HFFc6 (cell line): ENCODE data around the gene IFI27. TPM values are rescaled to one million over a fixed set of nuclear protein-coding genes. Genes with fewer than 3 reads are reported as not detected.

ENCODE experiments used
- DNase-seq: peaks from one replicate; pipeline ENCODE4 v3.0.0-alpha.2; 2018
- H3K27ac Mint-ChIP-seq: 2 replicates; pipeline ENCODE4 v1.8.0; 2020; ENCODE audit warnings: mild to moderate bottlenecking, mixed read lengths
- H3K27me3 Mint-ChIP-seq: 2 replicates; pipeline ENCODE4 v1.8.0; 2021; ENCODE audit warnings: mild to moderate bottlenecking, moderate library complexity, mixed read lengths; ENCODE audit not compliant: insufficient read depth
- H3K36me3 Mint-ChIP-seq: 2 replicates; pipeline ENCODE4 v1.8.0; 2021; ENCODE audit warnings: low read depth, mixed read lengths
- H3K4me1 Mint-ChIP-seq: 2 replicates; pipeline ENCODE4 v1.8.0; 2020; ENCODE audit warnings: low read depth, mixed read lengths
- H3K4me3 Mint-ChIP-seq: 2 replicates; pipeline ENCODE4 v1.8.0; 2020; ENCODE audit warnings: mild to moderate bottlenecking, moderate library complexity, mixed read lengths
- H3K9me3 Mint-ChIP-seq: 2 replicates; pipeline ENCODE4 v1.8.0; 2020; ENCODE audit warnings: mild to moderate bottlenecking, mixed read lengths
- CTCF ChIP-seq: fragments of 200-600 bp; sonication (generic); IDR thresholded peaks from 2 replicates; pipeline ENCODE4 v1.5.0; 2021; ENCODE audit warnings: antibody characterized with exemption, mild to moderate bottlenecking
- total RNA-seq, 6 experiments: library from RNA; stranded (reverse); fragmentation: NEBNext Ultra II Directional; extraction: Animal tissue kit (Norgen Biotek cat#: 25700); gene quantifications; 2 replicates in 1 of 6; 3 replicates in 5 of 6; pipeline ENCODE4 v1.2.3, GENCODE V29; 2021

Gene IFI27
- total RNA-seq, 6 experiments from 2014 or later: 0.29 to 0.46 TPM; not detected in 4

- TF ChIP-seq CTCF: no peak
- peaks cover 10% of the 10 kb centered on the region; the same call in 1 of the 2 replicates for H3K9me3 Mint-ChIP-seq
- no peak overlapping the region for H3K4me3 Mint-ChIP-seq
- peaks cover 13% of the 10 kb centered on the region for H3K27me3 Mint-ChIP-seq
- H3K27ac Mint-ChIP-seq: no peak overlapping the region
- peaks cover 9% of the 10 kb centered on the region; the same call in 1 of the 2 replicates for H3K36me3 Mint-ChIP-seq
- no peak for DNase-seq
- 0 out of 2 replicates have a peak, but pooled peaks cover 4% of the 10 kb centered on the region for H3K4me1 Mint-ChIP-seq
Measured at GRCh38 chr14:94138251-94138650, 27.7 kb downstream of the IFI27 start.

- no peak for DNase-seq
- no peak for TF ChIP-seq CTCF
Measured at GRCh38 chr14:94139006-94139405, 28.5 kb downstream of the IFI27 start.

DNA sequence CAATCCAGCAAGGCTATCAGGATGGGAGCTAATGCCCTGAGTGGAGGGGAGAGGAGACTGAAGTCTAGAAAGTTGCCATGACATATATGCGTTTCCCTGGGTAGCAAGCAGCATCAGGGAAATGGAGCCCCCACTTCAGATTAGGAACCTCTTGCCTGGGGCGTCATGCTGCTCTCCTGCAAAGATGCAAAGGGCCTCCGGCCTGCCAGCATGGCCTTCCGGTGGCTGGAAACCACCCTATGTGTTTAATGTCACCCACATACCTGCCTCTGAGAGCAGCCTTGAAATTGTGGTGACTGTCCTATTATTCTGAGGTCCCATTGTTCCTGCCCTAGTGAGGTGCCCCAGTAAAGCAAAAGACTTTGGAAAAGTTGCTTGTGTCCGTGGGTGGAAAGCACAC, 28.9 kb downstream of the IFI27 start:
- Mint-ChIP-seq H3K27me3 (peaks cover 13% of the 10 kb centered on the region), H3K9me3 (peaks cover 10% of the 10 kb centered on the region; the same call in 1 of the 2 replicates), H3K4me3 (no peak overlapping the region), H3K27ac (no peak overlapping the region), H3K4me1 (0 out of 2 replicates have a peak, but pooled peaks cover 4% of the 10 kb centered on the region), H3K36me3 (peaks cover 9% of the 10 kb centered on the region; the same call in 1 of the 2 replicates)
- no peak for DNase-seq
- no peak for TF ChIP-seq CTCF

More at GRCh38 chr14:94139006-94139405, 28.5 kb downstream of the IFI27 start:
- Mint-ChIP-seq H3K27ac (no peak overlapping the region), H3K4me1 (0 out of 2 replicates have a peak, but pooled peaks cover 4% of the 10 kb centered on the region), H3K9me3 (peaks cover 10% of the 10 kb centered on the region; the same call in 1 of the 2 replicates), H3K27me3 (peaks cover 13% of the 10 kb centered on the region), H3K4me3 (no peak overlapping the region), H3K36me3 (peaks cover 9% of the 10 kb centered on the region; the same call in 1 of the 2 replicates)

- Mint-ChIP-seq H3K27me3 (peaks cover 8% of the 10 kb centered on the region), H3K27ac (no peak overlapping the region), H3K9me3 (no peaks in the 10 kb centered on the region), H3K4me3 (no peak overlapping the region), H3K4me1 (no peaks in the 10 kb centered on the region), H3K36me3 (no peaks in the 10 kb centered on the region)
- DNase-seq: no peak
- TF ChIP-seq CTCF: no peak
Measured at GRCh38 chr14:94142247-94142646, 31.7 kb downstream of the IFI27 start.

- Mint-ChIP-seq H3K27ac (no peak overlapping the region), H3K4me3 (no peak overlapping the region), H3K4me1 (no peaks in the 10 kb centered on the region), H3K9me3 (no peaks in the 10 kb centered on the region), H3K27me3 (peaks cover 4% of the 10 kb centered on the region), H3K36me3 (no peaks in the 10 kb centered on the region)
- TF ChIP-seq CTCF: no peak
- no peak for DNase-seq
Measured at GRCh38 chr14:94142836-94143235, 32.3 kb downstream of the IFI27 start.
